Lower lobe of right lung (tissue), 2 donors: ENCODE measurements around the gene UMODL1. TPM values are rescaled to one million over a fixed set of nuclear protein-coding genes. Genes with fewer than 3 reads are reported as not detected.

Experiments used
- ATAC-seq, 2 donors: fragments of 200-7000 bp; cut with Tn5 transposase; one replicate each; pipeline ENCODE4 v1.9.1; 2020 to 2022; ENCODE audit warnings: mild to moderate bottlenecking in 2 of 2, moderate library complexity in 2 of 2
- DNase-seq: peaks from one replicate; pipeline ENCODE4 v3.0.0-alpha.2; 2020
- H3K27ac ChIP-seq: fragments of 200-600 bp; one replicate; pipeline ENCODE4 v1.8.0; 2022
- H3K27me3 ChIP-seq: fragments of 200-600 bp; one replicate; pipeline ENCODE4 v1.8.0; 2022; ENCODE audit warnings: low read depth
- H3K36me3 ChIP-seq: fragments of 200-600 bp; one replicate; pipeline ENCODE4 v1.8.0; 2022; ENCODE audit warnings: mild to moderate bottlenecking
- H3K4me1 ChIP-seq: fragments of 200-600 bp; one replicate; pipeline ENCODE4 v1.8.0; 2022
- H3K4me3 ChIP-seq: fragments of 200-600 bp; one replicate; pipeline ENCODE4 v1.8.0; 2022; ENCODE audit warnings: mild to moderate bottlenecking
- H3K9me3 ChIP-seq: fragments of 200-600 bp; one replicate; pipeline ENCODE4 v1.8.0; 2022
- intact Hi-C: fragments of 100-400 bp; cut with DNase I; formaldehyde crosslinking; loops from one replicate; pipeline ENCODE4 v1.11.0; 2022
- total RNA-seq: library from RNA; stranded (reverse); fragmentation: NEBNext Ultra II Directional; extraction: Animal tissue kit (Norgen Biotek cat#: 25700); gene quantifications from one replicate; pipeline ENCODE4 v1.2.1, GENCODE V29; 2021
- TF ChIP-seq, protein P1 (sequence below): fragments of 200-600 bp; IDR thresholded peaks from one replicate; pipeline ENCODE4 v1.8.0; 2022; ENCODE audit warnings: antibody characterized with exemption, mild to moderate bottlenecking
- donor health status: DM: no; HTN: yes; CAD: no; lungs with severe emphysema.

Gene UMODL1
- total RNA-seq, 1 donor from 2014 or later: 0.50 TPM

DNA sequence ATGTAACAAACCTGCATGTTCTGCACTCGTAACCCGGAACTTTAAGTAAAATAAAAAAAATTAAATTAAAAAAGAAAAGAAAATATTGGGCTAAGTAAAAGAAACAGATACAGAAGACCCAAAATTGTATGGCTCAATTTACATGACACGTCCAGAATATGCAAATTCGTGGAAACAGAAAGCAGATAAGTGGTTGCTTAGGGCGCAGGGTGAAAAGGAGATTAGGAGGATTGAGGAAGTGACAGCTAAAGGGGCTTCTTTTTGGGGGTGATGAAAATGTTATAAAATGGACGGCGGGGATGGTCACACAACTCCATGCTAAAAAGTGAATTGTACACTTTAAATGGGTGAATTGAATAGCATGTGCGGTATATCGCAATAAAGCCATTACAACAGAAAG lies 33.6 kb upstream of the UMODL1 start:
- H3K36me3 ChIP-seq: no peaks in the 10 kb centered on the region
- TF ChIP-seq, protein P1, sequence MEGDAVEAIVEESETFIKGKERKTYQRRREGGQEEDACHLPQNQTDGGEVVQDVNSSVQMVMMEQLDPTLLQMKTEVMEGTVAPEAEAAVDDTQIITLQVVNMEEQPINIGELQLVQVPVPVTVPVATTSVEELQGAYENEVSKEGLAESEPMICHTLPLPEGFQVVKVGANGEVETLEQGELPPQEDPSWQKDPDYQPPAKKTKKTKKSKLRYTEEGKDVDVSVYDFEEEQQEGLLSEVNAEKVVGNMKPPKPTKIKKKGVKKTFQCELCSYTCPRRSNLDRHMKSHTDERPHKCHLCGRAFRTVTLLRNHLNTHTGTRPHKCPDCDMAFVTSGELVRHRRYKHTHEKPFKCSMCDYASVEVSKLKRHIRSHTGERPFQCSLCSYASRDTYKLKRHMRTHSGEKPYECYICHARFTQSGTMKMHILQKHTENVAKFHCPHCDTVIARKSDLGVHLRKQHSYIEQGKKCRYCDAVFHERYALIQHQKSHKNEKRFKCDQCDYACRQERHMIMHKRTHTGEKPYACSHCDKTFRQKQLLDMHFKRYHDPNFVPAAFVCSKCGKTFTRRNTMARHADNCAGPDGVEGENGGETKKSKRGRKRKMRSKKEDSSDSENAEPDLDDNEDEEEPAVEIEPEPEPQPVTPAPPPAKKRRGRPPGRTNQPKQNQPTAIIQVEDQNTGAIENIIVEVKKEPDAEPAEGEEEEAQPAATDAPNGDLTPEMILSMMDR: no peak
- DNase-seq: no peak
- H3K4me3 ChIP-seq: no peak overlapping the region
- intact Hi-C loops: no loop called here
- H3K27ac ChIP-seq: no peak overlapping the region
- H3K4me1 ChIP-seq: peaks cover 15% of the 10 kb centered on the region
- H3K27me3 ChIP-seq: no peaks in the 10 kb centered on the region
- no peak for ATAC-seq
- no peaks in the 10 kb centered on the region for H3K9me3 ChIP-seq

DNA sequence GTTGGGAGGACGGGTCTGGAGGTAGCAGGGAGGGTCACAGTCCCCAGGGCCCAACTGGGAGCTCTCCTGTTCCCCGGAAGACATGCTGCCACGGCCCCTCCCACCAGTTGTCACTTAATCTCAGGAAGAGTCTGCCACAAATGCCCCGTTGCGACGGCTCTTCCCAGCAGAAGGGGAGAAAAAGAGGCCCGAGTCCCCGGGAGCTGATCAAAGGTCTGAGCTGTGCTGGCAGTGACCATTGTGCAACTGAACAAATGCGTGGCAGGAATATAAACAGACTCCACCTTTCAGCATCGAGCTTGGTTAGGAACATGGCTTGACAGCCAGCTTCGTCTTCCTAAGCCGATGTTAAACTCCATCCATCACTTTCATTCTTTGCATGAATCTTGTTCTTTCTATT lies 33.2 kb upstream of the UMODL1 start:
- Histone ChIP-seq H3K4me3 (no peak overlapping the region), H3K9me3 (no peaks in the 10 kb centered on the region), H3K36me3 (no peaks in the 10 kb centered on the region), H3K4me1 (peaks cover 15% of the 10 kb centered on the region), H3K27me3 (no peaks in the 10 kb centered on the region), H3K27ac (no peak overlapping the region)
- intact Hi-C loops: no loop called here
- TF ChIP-seq, protein P1: no peak
- no peak for ATAC-seq
- peak; percentile 39 for DNase-seq

DNA sequence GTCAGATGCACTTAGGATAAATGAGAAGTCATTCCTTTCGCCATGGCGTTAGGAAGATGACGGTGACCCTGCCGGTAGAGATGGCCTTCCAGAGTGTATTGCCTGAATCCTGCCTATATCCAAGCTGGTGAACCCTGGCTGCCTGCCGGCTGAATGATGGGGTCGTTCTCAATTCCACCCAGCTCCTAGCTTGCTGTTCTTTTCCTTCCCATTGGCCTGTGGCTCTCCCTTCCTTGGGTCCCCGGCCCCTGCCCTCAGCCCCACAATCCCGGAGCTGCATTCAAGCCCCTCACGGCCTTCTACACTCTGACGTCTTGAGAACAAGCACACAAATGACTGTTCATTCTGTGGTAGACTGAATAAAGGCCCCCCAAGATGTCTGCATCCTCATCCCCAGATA lies 32.7 kb upstream of the UMODL1 start:
- ATAC-seq (no peak), DNase-seq (no peak)
- Histone ChIP-seq H3K27me3 (no peaks in the 10 kb centered on the region), H3K27ac (no peak overlapping the region), H3K36me3 (no peaks in the 10 kb centered on the region), H3K4me3 (no peak overlapping the region), H3K9me3 (no peaks in the 10 kb centered on the region), H3K4me1 (peaks cover 15% of the 10 kb centered on the region)
- intact Hi-C loops: no loop called here
- TF ChIP-seq, protein P1: no peak

DNA sequence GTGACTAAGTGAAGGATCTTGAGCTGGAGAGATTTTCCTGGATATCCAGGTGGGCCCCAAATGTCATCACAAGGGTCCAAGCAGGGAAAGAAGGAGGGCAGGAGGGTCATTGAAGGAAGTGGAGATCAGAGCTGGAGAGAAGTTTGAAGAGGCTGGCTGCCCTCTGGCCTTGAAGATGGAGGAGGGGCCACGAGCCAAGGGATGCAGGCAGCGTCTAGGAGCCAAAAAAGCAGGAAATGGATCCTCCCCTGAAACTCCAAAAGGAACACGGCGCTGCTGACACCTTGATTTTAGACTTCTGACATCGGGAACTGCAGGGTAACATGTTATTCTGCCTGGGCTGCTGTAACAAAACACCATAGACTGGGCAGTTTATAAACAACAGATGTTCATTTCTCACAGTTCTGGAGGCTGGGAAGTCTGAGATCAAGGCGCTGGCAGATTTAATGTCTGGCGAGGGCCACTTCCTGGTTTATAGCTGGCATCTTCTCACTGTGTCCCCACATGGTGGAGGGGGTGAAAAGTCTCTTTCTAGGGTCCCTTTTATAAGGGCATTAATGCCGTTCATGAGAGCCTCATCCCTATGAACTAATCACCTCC lies 32.2 kb upstream of the UMODL1 start:
- H3K27ac ChIP-seq: peak overlapping the region; percentile 36
- H3K4me1 ChIP-seq: peaks cover 15% of the 10 kb centered on the region
- H3K4me3 ChIP-seq: no peak overlapping the region
- DNase-seq (no peak), ATAC-seq (no peak)
- intact Hi-C loops: no loop called here
- H3K27me3 ChIP-seq: no peaks in the 10 kb centered on the region
- H3K9me3 ChIP-seq: no peaks in the 10 kb centered on the region
- TF ChIP-seq, protein P1: no peak
- no peaks in the 10 kb centered on the region for H3K36me3 ChIP-seq

DNA sequence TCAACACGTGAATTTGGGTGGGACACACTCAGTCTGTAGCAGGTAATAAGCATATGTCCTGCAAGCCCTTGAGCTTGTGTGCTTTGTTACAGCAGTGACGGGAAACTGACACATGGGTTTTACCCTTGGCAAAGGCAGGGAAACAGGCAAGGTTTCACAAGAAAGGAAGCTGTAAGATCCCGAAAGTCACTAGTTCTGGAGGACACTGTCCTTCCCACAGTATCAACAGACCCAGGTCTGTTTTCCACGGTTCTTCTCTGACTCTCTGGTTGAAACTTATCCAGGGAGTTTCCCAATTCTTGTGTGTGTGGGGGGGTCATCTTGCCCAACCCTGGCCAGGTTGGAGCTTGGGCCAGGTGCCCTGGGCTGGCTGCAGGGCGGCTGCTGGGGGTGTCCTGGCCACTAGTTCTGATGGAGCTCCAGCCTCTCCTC lies 31.6 kb upstream of the UMODL1 start:
- Histone ChIP-seq H3K4me3 (no peak overlapping the region), H3K9me3 (no peaks in the 10 kb centered on the region), H3K36me3 (no peaks in the 10 kb centered on the region), H3K4me1 (peaks cover 15% of the 10 kb centered on the region), H3K27ac (peak overlapping the region; percentile 36), H3K27me3 (no peaks in the 10 kb centered on the region)
- ATAC-seq (peak; percentile 73 to 87), DNase-seq (peak; percentile 49)
- intact Hi-C loops: no loop called here
- TF ChIP-seq, protein P1: no peak
